ENCODE data around the gene B4GALT5. TPM values are rescaled to one million over a fixed set of nuclear protein-coding genes. Genes with fewer than 3 reads are reported as not detected.

B4GALT5 gene
- polyA plus RNA-seq (2012; rRNA removed) = 35.1 and 40.5 TPM in 2 replicates
- 42.3 and 44.9 TPM in 2 replicates for polyA plus RNA-seq (2012; cell fraction: cytosol; rRNA removed)
- 13.2 and 19.3 TPM in 2 replicates for polyA plus RNA-seq (2012; cell fraction: nucleus; rRNA removed)

- H3K4me3 ChIP-seq (ENCODE audit: low read depth in 2 of 2, low read length in 1 of 2) = peak within 1 kb of the TSS; percentile 71 to 93
- WGBS (ENCODE audit: low lambda C conversion rate) = 36% methylated on average over 9 of the region's 70 CpGs
- POLR2A ChIA-PET = interaction anchor here (0.6 kb wide), 1 partner anchor 44 kb away, joined by 3 read pairs; no protein-coding TSS in a partner anchor
- H3K27me3 ChIP-seq (ENCODE audit: insufficient read depth) = no peaks in the 10 kb centered on the region
- peaks cover 32% of the 10 kb centered on the region for H4K20me1 ChIP-seq (ENCODE audit: insufficient read depth)
- peak within 1 kb of the TSS; percentile 94 for H2AFZ ChIP-seq (ENCODE audit: low read depth)
- H3K4me2 ChIP-seq = peak within 1 kb of the TSS; percentile 88
- no peaks in the 10 kb centered on the region for H3K9me2 ChIP-seq
- peak within 1 kb of the TSS; percentile 88 for H3K9ac ChIP-seq
- DNase-seq = peak; percentile 95
- CTCF ChIA-PET = interaction anchor here (0.6 to 2.2 kb wide), 7 partner anchors 15 to 174 kb away, joined by 3 to 5 read pairs (median 3); no protein-coding TSS in a partner anchor
- no peaks in the 10 kb centered on the region for H3K36me3 ChIP-seq (replicated peaks in 1 of 2; ENCODE audit: control insufficient read depth in 1 of 2, insufficient read depth in 2 of 2, low read length in 1 of 2)
- H3K4me1 ChIP-seq (ENCODE audit: control insufficient read depth in 1 of 2, insufficient read depth in 2 of 2, low read depth in 1 of 2, low read length in 1 of 2) = peaks cover 6 to 8% of the 10 kb centered on the region in 2 experiments; a peak in 3 of 4 replicates
- no peaks in the 10 kb centered on the region for H3K9me3 ChIP-seq
- H3F3A ChIP-seq (replicated peaks; ENCODE audit: insufficient read depth) = no peaks in the 10 kb centered on the region
- peak within 1 kb of the TSS; percentile 51 to 58 for H3K27ac ChIP-seq (ENCODE audit: low read depth in 2 of 2, low read length in 1 of 2)
- H3K79me2 ChIP-seq (ENCODE audit: insufficient read depth) = peaks cover 49% of the 10 kb centered on the region
- TF ChIP-seq POLR2AphosphoS5 (IDR thresholded peaks at IDR 0.05; ENCODE audit: low read depth, low read length) (peak; percentile 59; the same call in 1 of the 2 replicates), USF2 (IDR thresholded peaks at IDR 0.05; ENCODE audit: borderline replicate concordance, low read depth, low read length) (no peak), PBX3 (IDR thresholded peaks at IDR 0.05) (no peak), MAX (IDR thresholded peaks at IDR 0.05; ENCODE audit: low read depth) (peak; percentile 68), NFIC (IDR thresholded peaks at IDR 0.05; ENCODE audit: borderline replicate concordance) (no peak), CTCF (IDR thresholded peaks at IDR 0.05) (no peak), GATA2 (CRISPR knock-in tag; IDR thresholded peaks at IDR 0.05) (peak; percentile 29), IRF3 (IDR thresholded peaks at IDR 0.05; ENCODE audit: low read depth, low read length) (peak; percentile 94), RCOR1 (IDR thresholded peaks at IDR 0.05; ENCODE audit: low read length) (0 out of 2 replicates have a peak, but pooled peaks have one; percentile 32), SIN3A (IDR thresholded peaks at IDR 0.05; ENCODE audit: borderline replicate concordance, low read depth, low read length) (peak; percentile 42; the same call in 1 of the 2 replicates), TEAD4 (IDR thresholded peaks at IDR 0.05; ENCODE audit: borderline replicate concordance, insufficient read depth) (no peak), GABPA (IDR thresholded peaks at IDR 0.05; ENCODE audit: low read depth) (no peak), EZH2phosphoT487 (IDR thresholded peaks at IDR 0.05; ENCODE audit: borderline replicate concordance, low read depth) (no peak), SMC3 (IDR thresholded peaks at IDR 0.05; ENCODE audit: low read depth, low read length) (no peak), ZBTB33 (IDR thresholded peaks at IDR 0.05; ENCODE audit: borderline replicate concordance, low read depth) (no peak), FOXM1 (IDR thresholded peaks at IDR 0.05; ENCODE audit: low read depth) (no peak), FOSL2 (IDR thresholded peaks at IDR 0.05; ENCODE audit: borderline replicate concordance, low read depth) (peak; percentile 43; the same call in 1 of the 2 replicates), NRF1 (IDR thresholded peaks at IDR 0.05; ENCODE audit: low read depth, low read length) (peak; percentile 76), RFX5 (IDR thresholded peaks at IDR 0.05; ENCODE audit: low read length) (no peak), JUND (IDR thresholded peaks at IDR 0.05) (peak; percentile 26; the same call in 1 of the 2 replicates), CHD2 (IDR thresholded peaks at IDR 0.05; ENCODE audit: low read length, partially characterized antibody) (peak; percentile 60), FOXJ3 (CRISPR knock-in tag; IDR thresholded peaks at IDR 0.05) (no peak), USF1 (IDR thresholded peaks at IDR 0.05; ENCODE audit: borderline replicate concordance, low read depth) (no peak)
Observed at GRCh38 chr20:49713753-49714712, at the start of gene B4GALT5. B4GALT5 (minus strand) TSS chr20:49713878; CDS start chr20:49713690, 188 bp downstream.

All from SK-N-SH (cell line).